ENCODE measurements around the gene NGFR. TPM values are rescaled to one million over a fixed set of nuclear protein-coding genes. Genes with fewer than 3 reads are reported as not detected.
A peak's percentile ranks its signal among the peaks of the same experiment; 100 is the strongest.
"Not testable (repeated sequence)": the region's sequence is repeated elsewhere in the genome, so short reads cannot be mapped to it uniquely, and the experiment has no call there.

The NGFR gene
- total RNA-seq, 1 donor from 2014 or later: 8.0 TPM

DNA sequence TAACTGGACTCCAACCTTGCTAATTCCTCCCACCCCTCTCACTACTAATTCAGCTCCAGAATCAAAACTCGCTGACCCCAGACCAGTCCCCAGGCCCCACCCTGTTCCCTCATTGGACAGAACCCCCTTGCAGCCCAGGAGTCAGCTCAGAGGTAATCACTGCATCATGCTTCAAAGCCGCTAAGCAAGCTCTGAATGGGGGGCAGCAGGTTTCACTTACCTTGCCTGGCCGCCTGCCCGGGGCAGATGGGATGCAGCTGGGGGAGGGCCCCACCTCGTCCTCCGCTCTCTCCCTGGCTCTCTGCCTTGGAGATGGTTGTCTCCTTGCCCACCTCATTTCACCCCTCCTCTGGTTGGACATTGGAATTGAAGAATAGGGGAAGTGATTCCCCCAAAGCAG lies 4.8 kb upstream of the NGFR start:
- DNase-seq: no peak
- intact Hi-C loops (cut with DNase I): no loop called here
- no peak for ATAC-seq (ENCODE audit: poor library complexity)

DNA sequence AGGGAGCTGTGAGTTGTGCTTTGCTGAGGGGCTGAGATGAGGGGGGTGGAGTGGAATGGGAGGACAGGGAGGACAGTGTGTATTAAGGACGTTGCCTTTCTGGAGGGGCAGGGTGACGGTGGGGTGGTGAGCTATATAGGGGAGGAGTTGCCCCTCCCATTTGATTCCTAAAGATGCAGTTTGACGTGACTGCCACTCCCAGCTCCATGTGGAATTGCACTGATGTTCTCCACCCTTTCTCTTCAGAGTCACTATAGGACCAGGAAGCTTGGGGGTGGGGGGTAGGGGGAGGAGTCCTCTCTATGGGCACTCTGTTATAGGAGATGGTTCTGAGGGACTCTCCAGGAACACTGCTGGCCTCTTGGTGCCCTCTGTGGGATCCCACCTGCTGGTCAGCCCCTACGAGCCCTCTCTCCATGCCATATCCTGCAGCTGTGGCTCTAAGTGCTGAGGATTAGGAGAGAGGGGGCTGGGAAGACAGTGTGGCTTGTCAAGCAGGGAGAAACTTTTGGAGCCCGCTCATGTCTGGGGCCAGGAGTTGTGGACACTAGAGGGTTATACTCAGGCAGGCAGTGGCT lies 3.8 kb upstream of the NGFR start:
- ATAC-seq (ENCODE audit: poor library complexity) (no peak), DNase-seq (no peak)
- intact Hi-C loops (cut with DNase I): no loop called here

DNA sequence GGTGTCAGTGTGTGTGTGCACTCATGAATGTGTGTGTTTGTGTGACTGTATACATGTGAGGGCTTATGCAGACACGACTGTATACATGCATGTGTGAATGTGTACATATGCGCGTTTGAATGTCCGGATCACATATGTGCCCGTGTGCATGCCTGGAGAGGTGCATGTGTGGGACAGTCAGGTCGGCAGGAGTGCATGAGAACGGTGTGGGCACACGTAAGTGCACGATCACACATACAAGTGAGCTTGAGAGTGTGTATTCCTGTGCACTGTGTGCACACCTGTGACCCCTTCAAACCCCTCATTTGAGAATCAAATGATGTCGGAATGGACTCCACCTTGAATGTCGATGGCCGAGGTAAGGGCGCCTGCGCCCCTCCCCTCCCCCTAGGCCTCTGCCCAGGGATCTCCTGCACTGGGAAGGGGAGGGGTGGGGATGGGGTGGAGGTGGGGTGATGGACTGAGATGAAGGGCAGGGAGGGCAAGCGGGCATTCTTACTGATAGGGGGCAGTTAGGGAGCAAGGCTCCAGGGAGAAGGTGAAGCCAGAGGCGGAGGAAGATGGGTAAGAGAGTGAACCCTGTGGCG lies 601 bp upstream of the NGFR start:
- ATAC-seq (ENCODE audit: poor library complexity) (no peak), DNase-seq (no peak)
- intact Hi-C loops (cut with DNase I): no loop called here

DNA sequence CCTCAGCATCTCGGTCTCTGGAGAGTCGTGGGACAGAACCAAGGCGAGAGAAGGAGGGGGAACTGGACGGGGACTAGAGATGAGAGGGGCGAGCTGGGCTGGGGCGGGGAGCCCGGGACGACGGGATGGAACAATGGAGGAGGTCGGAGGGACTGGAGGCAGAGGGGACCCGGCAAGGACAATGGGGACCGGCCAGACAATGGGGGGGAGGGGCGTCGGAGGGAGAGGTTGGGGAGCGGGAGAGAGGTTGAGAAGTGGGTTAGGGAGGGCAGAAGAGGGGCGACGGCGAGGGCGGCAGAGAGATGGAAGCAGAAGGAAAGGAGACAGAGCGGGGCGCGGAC lies 719 bp downstream of the NGFR start:
- intact Hi-C loops (cut with DNase I): loop anchor here (5.0 kb wide), 1 partner anchor 51 kb away; no protein-coding TSS in a partner anchor
- DNase-seq: no peak
- no peak for ATAC-seq (ENCODE audit: poor library complexity)

DNA sequence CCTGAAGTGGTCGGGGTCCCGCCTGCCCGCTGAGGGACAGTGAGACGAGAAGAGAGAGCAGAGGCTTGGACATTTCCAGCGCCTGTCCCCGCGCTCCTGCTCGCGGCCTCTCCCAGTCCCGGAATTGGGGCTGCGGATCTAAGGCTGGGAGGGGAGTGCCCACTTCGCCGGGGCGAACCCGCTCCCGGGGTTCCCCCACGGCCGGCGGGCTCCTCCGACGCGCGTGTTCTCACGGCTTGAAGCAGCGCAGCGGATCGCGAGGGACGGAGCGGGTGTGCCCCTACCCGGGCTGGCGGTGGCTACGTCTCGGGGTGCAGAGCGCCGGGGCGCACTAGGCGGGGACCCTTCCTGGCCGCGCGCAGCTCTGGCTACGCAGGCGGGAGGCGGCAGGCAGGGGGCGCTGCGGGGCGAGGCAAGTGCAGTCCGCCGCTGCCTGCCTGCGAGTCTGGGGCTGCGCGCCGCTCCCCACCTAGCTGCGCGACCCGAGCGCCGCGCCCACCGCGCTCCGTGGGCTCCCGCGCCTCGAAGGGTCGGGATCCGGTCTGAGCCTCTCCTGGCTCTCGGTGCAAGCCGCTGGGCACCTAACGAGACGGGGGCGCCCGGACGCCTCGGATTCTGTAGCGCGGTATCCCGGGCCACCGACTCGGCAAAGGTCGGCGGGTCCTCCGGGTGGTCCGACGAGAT lies 1.2 kb downstream of the NGFR start:
- peak; percentile 89 for DNase-seq
- intact Hi-C loops (cut with DNase I): loop anchor here (5.0 kb wide), 1 partner anchor 51 kb away; no protein-coding TSS in a partner anchor
- ATAC-seq (ENCODE audit: poor library complexity): peak; percentile 94

DNA sequence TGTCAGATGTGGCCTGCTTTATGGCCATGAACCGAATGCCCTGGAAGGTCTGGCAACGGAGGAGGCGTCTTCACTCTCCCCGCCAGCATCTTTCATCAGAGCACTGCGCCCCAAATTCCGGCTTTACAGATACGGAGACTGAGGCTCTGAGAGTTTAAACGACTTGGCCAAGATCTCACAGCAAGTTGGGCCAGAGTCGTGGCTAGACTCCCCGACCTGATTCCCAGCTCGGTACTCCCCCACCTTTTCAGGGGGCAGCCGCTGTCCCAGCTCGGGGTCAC lies 1.7 kb downstream of the NGFR start:
- intact Hi-C loops (cut with DNase I): loop anchor here (5.0 kb wide), 1 partner anchor 50 kb away; no protein-coding TSS in a partner anchor

DNA sequence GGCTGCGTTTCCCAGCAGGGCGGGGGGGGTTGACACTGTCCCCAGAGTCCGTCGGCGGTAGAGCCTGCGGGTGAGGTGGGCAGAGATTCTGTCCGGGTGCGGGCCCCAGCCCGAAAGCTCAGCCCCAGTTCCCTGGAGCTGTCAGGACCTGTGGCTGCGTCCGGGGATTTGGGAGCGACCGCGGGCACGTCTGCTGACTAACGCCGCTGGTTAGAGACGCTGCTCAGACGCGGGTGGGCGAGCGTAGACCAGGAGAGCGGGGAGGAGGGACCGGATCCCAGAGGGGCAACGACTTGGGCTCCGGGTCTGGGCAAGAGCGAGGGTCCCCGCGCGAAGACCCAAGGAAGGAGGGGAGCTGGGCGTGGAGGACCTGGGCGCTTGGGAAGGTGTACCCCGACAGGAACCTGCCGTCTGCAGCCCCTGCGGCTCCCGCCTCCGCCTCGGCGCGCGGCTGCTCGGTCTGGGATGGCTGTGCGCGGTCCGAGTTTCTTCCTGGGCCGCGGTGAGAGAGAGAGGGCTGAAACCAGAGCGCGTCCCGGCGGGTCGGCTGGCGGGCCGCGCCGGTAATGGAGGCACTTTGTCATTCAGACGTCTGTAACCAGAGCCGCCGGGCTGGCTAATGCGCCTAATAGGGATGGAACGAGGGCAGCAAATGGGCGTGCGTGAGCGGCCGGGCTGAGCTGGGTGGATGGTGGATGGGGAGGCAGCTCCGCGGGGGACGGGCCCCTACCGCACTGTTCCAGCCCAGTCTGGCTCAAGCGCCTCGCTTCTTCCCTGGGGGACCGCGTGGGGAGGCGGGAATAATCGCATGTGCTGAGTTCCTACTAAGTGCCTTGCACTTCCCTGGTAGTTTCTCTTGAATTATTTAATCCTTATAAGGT lies 2.3 kb downstream of the NGFR start:
- peak; percentile 82 for DNase-seq
- intact Hi-C loops (cut with DNase I): loop anchor here (5.0 kb wide), 1 partner anchor 50 kb away; no protein-coding TSS in a partner anchor
- ATAC-seq (ENCODE audit: poor library complexity): peak; percentile 59

More for the DNA sequence above, 1.7 kb downstream of the NGFR start:
- ATAC-seq (ENCODE audit: poor library complexity) (no peak), DNase-seq (no peak)

DNA sequence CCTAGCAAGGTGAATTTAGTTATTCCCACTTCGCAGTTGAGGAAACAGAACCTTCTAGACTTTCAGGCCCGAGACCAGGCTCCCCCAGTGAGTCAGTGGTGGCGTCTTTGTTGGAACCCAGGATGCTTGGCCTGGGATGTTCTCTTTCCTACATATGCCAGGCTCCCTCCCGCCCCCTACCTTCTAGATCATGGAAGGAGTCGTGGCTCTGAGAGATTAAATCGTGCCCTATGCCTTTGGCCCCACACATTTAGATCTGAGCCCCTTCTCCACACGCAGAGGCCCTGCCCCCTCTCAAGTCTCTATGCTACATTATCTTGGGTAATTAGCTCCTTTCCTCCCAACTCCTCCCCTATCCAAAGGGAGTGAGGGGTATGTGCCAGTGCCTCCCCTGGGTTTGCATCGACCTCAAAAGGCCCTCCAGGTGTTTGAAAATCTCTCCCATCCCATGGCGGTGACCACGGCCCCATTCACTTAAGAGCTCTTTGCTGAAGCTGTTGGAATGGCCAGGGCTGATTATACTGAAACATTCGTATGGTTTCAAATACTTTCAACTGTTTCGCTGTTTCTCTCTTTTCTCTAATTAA lies 3.0 kb downstream of the NGFR start:
- intact Hi-C loops (cut with DNase I): loop anchor here (5.0 kb wide), 1 partner anchor 49 kb away; no protein-coding TSS in a partner anchor
- DNase-seq (no peak), ATAC-seq (ENCODE audit: poor library complexity) (no peak)

DNA sequence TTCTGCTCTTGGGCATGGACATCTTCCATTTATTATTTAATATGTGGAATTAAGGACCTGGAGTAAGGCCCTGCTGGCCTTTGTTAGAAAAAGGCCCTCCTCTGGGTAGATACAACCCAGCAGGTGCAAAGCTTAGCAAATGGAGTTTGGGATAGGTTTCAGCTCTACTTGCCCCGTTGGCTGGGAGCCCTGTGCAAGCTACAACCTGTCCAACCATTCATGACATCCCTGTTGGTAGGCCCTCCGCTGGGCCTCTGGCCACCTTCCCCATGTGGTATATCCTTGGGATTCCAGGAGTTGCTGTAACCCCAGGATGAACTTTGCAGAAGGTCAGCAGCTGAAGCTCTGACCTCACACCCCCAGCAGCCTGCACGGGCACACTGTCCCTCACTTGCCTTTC lies 6.4 kb downstream of the NGFR start:
- intact Hi-C loops (cut with DNase I): no loop called here
- DNase-seq (no peak), ATAC-seq (ENCODE audit: poor library complexity) (no peak)

DNA sequence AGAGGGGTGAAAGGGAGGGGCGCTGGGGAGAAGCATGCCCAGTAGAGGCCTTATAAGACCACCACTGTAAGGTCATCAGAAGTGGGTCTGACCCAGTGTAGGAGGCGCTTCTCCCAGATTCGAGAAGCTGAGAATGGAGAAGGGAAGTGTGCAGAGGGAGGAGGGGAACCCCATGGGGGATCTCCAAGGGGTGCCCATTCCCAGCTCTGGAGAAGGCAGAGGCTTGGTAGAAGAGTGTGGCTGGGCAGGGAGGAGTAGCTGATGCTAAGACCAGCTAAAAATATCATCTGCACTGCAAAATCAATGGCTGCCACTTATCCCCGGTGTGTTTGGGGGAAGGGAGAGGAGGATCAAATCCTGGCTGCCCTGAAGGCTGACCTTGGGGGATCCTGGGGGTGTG lies 7.2 kb downstream of the NGFR start:
- ATAC-seq (ENCODE audit: poor library complexity): no peak
- intact Hi-C loops (cut with DNase I): no loop called here

DNA sequence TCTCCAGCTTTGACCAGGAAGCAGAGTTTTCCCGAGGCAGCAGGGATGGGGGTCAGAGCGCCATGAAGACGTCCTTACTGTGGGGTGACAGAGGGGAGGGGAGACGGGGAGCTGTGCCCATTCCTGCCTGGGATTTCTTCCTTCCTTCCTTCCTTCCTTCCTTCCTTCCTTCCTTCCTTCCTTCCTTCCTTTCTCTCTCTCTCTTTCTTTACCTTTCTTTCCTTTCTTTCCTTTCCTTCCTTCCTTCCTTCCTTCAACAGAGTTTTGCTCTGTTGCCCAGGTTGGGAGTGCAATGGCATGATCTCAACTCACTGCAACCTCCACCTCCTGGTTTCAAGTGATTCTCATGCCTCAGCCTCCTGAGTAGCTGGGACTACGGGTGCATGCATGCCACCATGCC lies 7.6 kb downstream of the NGFR start:
- intact Hi-C loops (cut with DNase I); ATAC-seq (ENCODE audit: poor library complexity); DNase-seq: not testable (repeated sequence)

More for the DNA sequence above, 7.2 kb downstream of the NGFR start:
- DNase-seq: no peak

DNA sequence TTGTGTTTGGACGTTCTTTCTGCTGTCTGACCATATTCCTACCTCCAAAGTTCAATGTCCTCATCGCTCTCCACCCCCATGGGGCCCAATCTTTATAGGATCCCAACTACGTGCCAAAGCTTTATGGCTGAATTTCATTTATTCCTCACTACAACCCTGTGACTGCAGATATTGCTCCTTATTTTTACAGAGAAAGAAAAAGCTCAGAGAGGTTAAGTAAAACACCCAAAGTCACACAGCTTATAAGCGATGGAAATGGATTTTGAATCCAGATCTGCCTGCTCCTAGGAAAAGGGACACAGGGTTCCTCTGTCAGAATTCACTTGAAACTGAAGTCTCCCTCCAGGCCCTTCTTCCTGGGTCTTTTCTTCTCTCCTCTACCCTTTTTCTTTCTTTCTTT lies 9.3 kb downstream of the NGFR start:
- DNase-seq (no peak), ATAC-seq (ENCODE audit: poor library complexity) (no peak)
- intact Hi-C loops (cut with DNase I): no loop called here

DNA sequence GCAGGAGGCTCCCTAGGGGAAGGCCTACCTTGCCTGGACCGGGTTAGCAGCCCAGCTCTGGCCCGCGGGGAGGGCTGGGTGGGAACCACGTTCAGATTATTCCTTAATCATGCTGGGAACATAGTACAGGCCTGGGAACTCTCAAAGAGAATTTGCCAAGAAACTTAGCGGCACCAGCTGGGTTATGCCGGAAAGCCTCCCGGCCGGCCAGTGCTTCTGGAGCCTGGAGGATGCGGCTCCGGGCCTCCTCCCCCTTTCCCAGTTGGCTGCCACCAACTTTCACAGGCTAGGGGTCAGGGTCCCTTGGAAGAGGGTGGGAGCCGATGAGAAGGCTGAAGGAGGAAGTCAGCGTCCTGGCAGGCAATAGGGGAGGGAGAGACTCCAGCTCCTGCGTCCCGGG lies 10.8 kb downstream of the NGFR start:
- DNase-seq (no peak), ATAC-seq (ENCODE audit: poor library complexity) (peak; percentile 36)
- intact Hi-C loops (cut with DNase I): no loop called here

DNA sequence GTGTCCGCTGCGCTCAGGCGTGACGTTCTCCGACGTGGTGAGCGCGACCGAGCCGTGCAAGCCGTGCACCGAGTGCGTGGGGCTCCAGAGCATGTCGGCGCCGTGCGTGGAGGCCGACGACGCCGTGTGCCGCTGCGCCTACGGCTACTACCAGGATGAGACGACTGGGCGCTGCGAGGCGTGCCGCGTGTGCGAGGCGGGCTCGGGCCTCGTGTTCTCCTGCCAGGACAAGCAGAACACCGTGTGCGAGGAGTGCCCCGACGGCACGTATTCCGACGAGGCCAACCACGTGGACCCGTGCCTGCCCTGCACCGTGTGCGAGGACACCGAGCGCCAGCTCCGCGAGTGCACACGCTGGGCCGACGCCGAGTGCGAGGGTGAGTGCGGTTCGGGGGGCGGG lies 11.2 kb downstream of the NGFR start:
- peak; percentile 9 for ATAC-seq (ENCODE audit: poor library complexity)
- intact Hi-C loops (cut with DNase I): no loop called here
- DNase-seq: no peak

DNA sequence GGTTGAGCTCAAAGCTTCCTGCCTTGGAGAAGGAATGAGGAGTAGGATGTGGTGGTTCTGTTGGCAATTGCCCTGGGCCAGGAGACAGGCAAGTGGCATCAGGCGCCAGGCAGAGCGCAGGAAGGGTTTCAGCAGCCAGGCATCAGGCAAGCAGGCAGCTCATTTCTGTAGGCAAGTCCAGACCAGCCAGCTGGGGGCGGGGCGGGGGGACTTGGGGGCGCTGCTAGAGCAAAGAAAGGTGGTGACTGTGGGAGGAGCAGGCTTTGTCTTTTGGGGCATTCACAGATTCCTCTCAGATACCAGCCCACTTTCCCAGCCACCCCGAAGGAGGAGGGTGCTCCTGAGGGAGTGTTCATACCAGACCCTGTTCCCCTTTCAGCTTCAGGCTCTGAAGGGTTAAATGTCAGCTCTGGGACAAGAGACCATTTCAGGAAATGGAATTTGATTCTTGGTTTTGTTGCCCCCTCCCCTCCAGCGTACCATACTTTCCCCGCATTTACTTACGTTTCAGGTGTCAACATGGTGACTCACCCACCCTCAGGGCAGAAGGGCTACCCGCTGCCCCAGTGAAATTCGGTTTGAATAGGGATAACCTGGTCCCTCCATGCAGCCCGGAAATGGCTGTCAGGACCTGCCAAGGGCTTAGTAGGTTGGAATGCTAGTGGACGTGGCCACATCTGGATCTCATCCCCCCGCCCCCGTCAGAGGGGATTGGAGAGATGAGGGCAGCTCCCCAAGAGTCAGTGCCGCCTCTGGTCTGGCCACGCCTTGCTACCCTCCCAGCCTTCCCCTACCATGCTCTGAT lies 13.2 kb downstream of the NGFR start:
- ATAC-seq (ENCODE audit: poor library complexity) (no peak), DNase-seq (no peak)
- intact Hi-C loops (cut with DNase I): no loop called here

DNA sequence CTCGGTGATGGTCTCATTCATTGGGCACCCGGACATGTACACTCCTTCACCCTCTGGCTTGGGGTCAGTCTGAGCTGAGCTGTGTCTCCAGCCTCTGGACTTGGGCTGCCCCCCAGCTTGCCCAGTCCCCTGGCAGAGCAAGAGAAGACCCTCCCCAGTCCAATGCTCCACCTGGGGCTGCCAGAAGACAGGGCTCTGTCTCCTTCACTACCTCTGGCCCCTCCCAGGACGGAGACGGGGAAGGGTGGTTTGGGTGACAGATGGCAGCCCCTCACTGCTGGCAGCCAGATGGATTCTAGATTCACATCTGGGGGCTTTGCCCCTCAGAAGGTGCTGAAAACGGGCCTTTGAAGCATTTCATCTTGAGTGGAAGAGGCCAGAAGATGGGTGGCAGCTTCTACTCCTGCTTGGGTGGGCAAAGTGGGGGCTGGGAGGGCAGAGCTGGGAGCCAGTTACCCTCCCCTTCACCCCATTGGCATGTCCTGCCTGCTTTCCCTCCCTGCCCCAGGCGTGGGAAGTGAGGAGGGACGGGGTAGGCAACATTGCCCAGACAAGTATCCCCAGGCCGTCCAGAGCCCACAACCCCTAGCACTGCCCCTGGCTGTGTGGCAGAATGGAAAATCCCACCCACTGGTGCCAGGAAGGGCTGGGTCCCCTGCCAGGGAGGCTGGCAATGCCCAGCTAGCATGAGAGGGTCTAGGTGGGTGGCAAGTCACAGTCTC lies 13.9 kb downstream of the NGFR start:
- no peak for DNase-seq
- intact Hi-C loops (cut with DNase I): no loop called here
- ATAC-seq (ENCODE audit: poor library complexity): no peak

DNA sequence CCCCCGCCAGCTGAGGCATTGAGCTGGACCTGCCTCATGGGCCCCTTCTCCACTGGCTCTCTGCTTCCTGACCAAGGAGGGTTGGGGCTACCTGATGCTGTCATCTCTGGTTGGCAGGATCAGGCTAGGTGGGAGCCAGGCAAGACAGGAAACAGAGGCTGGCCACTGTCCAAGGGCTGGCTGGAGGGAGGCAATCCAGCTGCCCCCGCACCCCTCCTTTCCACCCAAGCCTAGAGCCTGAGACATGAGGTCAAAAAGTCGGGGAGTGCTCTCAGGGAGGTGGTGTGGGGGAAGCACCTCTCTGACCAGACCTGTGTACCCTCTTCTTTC lies 14.5 kb downstream of the NGFR start:
- DNase-seq: no peak
- intact Hi-C loops (cut with DNase I): no loop called here
- no peak for ATAC-seq (ENCODE audit: poor library complexity)

Measured in Right ventricle myocardium superior (tissue), 1 donor.